ENCODE measurements around the gene TGFBR2. TPM values are rescaled to one million over a fixed set of nuclear protein-coding genes. Genes with fewer than 3 reads are reported as not detected.

TGFBR2 gene
- total and polyA plus RNA-seq, 2 experiments from 2014 or later, result 4.7 to 13.0 TPM

GRCh38 chr3:30576946-30577345, 29.5 kb upstream of the TGFBR2 start (continued):
- TF ChIP-seq ETS1 (IDR thresholded peaks at IDR 0.05), result no peak
- no peak for TF ChIP-seq ZNF331 (CRISPR knock-in tag; IDR thresholded peaks at IDR 0.05; ENCODE audit: low read depth)
- TF ChIP-seq NANOG (IDR thresholded peaks at IDR 0.05; ENCODE audit: borderline replicate concordance), result no peak
- no peak for TF ChIP-seq EZH2phosphoT487 (IDR thresholded peaks at IDR 0.05; ENCODE audit: unreplicated experiment)
- no peak for TF ChIP-seq STAT1 (IDR thresholded peaks at IDR 0.05; ENCODE audit: unreplicated experiment)
- no peak for TF ChIP-seq ZNF114 (CRISPR knock-in tag; IDR thresholded peaks at IDR 0.05)
- TF ChIP-seq CREB1 (CRISPR knock-in tag; IDR thresholded peaks at IDR 0.05; ENCODE audit: low read depth), result no peak
- no peak for TF ChIP-seq EZH2 (IDR thresholded peaks at IDR 0.05; ENCODE audit: low read depth, unreplicated experiment)

- no peak overlapping the region for H3K27ac Mint-ChIP-seq
- no peaks in the 10 kb centered on the region for H3K27me3 Mint-ChIP-seq (ENCODE audit: insufficient read depth, low read depth, poor library complexity)
- no peak for TF ChIP-seq ETS1 (IDR thresholded peaks at IDR 0.05)
- TF ChIP-seq STAT1 (IDR thresholded peaks at IDR 0.05; ENCODE audit: unreplicated experiment), result no peak
- no peak for TF ChIP-seq JUNB (IDR thresholded peaks at IDR 0.05; ENCODE audit: unreplicated experiment)
- TF ChIP-seq POLR2AphosphoS5 (IDR thresholded peaks at IDR 0.05; ENCODE audit: low read depth), result no peak
- TF ChIP-seq ZNF331 (CRISPR knock-in tag; IDR thresholded peaks at IDR 0.05; ENCODE audit: low read depth), result no peak
- TF ChIP-seq EZH2 (IDR thresholded peaks at IDR 0.05; ENCODE audit: low read depth, unreplicated experiment), result no peak
These were observed 28.6 kb upstream of the TGFBR2 start for GRCh38 chr3:30577788-30578187.

GRCh38 chr3:30578479-30578878, 27.9 kb upstream of the TGFBR2 start:
- H3K9me3 Mint-ChIP-seq, result no peaks in the 10 kb centered on the region
- Histone ChIP-seq H3K9me2 (ENCODE audit: insufficient read depth) (no peaks in the 10 kb centered on the region; the same call in 1 of the 2 replicates), H3K4me3 (no peak overlapping the region), H4K20me1 (replicated peaks; ENCODE audit: insufficient read depth) (no peaks in the 10 kb centered on the region), H3K4me2 (no peak overlapping the region), H2AFZ (no peak overlapping the region), H3K4me1 (ENCODE audit: insufficient read depth) (peaks cover 19% of the 10 kb centered on the region), H3K27me3 (ENCODE audit: insufficient read depth) (no peaks in the 10 kb centered on the region), H3K27ac (ENCODE audit: low read depth) (no peak overlapping the region), H3F3A (replicated peaks; ENCODE audit: low read depth) (no peaks in the 10 kb centered on the region), H3K36me3 (ENCODE audit: insufficient read depth) (no peaks in the 10 kb centered on the region), H3K79me2 (replicated peaks; ENCODE audit: insufficient read depth) (no peaks in the 10 kb centered on the region)
- ATAC-seq, result no peak
- no peak for DNase-seq (ENCODE audit: low spot score)
- no peak overlapping the region for H3K27ac Mint-ChIP-seq
- H3K4me1 Mint-ChIP-seq, result peaks cover 14% of the 10 kb centered on the region
- no peaks in the 10 kb centered on the region for H3K27me3 Mint-ChIP-seq (ENCODE audit: insufficient read depth, low read depth, poor library complexity)
- no peaks in the 10 kb centered on the region for H3K36me3 Mint-ChIP-seq (ENCODE audit: low read depth)
- no peak overlapping the region for H3K4me3 Mint-ChIP-seq
- no peak for TF ChIP-seq POLR2AphosphoS5 (IDR thresholded peaks at IDR 0.05; ENCODE audit: low read depth)
- TF ChIP-seq ZNF462 (CRISPR knock-in tag; IDR thresholded peaks at IDR 0.05), result no peak
- TF ChIP-seq EZH2phosphoT487 (IDR thresholded peaks at IDR 0.05; ENCODE audit: unreplicated experiment), result no peak

More at GRCh38 chr3:30577788-30578187, 28.6 kb upstream of the TGFBR2 start:
- Histone ChIP-seq H3K4me3 (no peak overlapping the region), H3K4me1 (ENCODE audit: insufficient read depth) (peaks cover 19% of the 10 kb centered on the region), H2AFZ (no peak overlapping the region), H3F3A (replicated peaks; ENCODE audit: low read depth) (no peaks in the 10 kb centered on the region), H3K79me2 (replicated peaks; ENCODE audit: insufficient read depth) (no peaks in the 10 kb centered on the region), H3K36me3 (ENCODE audit: insufficient read depth) (no peaks in the 10 kb centered on the region), H3K9me2 (ENCODE audit: insufficient read depth) (no peaks in the 10 kb centered on the region), H4K20me1 (replicated peaks; ENCODE audit: insufficient read depth) (no peaks in the 10 kb centered on the region), H3K4me2 (no peak overlapping the region), H3K27ac (ENCODE audit: low read depth) (no peak overlapping the region), H3K27me3 (ENCODE audit: insufficient read depth) (no peaks in the 10 kb centered on the region)
- H3K4me3 Mint-ChIP-seq, result no peak overlapping the region
- no peaks in the 10 kb centered on the region for H3K36me3 Mint-ChIP-seq (ENCODE audit: low read depth)
- ATAC-seq (no peak), DNase-seq (ENCODE audit: low spot score) (no peak)
- no peaks in the 10 kb centered on the region for H3K9me3 Mint-ChIP-seq
- peaks cover 14% of the 10 kb centered on the region for H3K4me1 Mint-ChIP-seq

All from GM23338 (cell line).